Myometrial cell (primary cell): Measurements from ENCODE around the gene ADCYAP1. TPM values are rescaled to one million over a fixed set of nuclear protein-coding genes. Genes with fewer than 3 reads are reported as not detected.

Experiments
- total RNA-seq: library from RNA; depleted of rRNA; stranded (reverse); fragments of >200 nt; gene quantifications from 2 replicates; pipeline ENCODE4 v1.2.3, GENCODE V29; 2015

ADCYAP1 gene
- total RNA-seq, result not detected in 2 replicates

DNA sequence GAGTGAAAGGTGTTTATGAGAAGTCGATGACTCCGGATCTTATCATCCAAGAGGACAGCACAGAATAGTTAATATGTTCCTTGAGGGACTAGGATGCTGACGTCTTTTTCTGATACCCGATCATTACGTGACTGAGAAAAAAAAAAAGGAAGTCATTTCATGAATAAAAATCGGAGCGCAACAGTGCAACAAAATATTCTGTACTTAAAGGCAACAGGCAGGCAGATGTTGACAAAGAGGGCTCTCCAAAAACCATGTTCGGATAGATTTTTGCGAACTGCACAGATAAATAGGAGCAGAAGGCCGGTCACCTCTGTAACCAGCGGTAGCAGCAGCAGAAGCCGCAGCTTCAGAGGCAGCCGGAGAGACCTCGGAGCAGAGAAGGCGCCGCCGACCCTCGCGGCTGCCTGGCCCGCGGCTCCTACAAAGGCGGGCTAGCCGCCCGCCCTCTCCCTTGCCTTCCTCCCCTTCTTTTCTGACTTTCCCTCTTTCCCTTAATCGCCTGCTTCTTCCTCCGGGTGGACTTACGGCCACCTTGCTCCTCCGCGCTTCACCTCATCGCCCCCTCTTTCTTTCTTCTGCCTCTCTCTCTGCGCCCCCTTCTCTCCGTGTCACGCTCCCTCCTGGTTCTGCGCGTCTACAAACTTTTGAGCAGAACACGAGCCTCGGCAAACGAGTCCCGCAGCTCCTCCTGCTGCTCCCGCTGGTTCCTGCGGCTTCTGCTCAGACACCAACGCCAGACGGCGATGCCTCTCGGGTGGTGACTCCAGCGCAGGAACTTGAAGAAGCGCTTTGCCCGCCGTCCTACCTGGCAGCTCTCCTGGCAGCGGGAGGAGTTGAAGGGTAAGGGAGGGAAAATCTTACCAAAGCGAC is at the start of gene ADCYAP1:
TSS of gene ADCYAP1 (plus strand) at position 654 of the 873 bp plus-strand sequence. CDS start 516 bp downstream, outside the sequence.

Other genes with a start within 250 kb of the ADCYAP1 start
- gene TYMS, start 247.2 kb upstream of the ADCYAP1 start, total RNA-seq, result 45.4 and 61.4 TPM in 2 replicates
- gene ENOSF1, start 192.2 kb upstream of the ADCYAP1 start, total RNA-seq, result 16.7 and 21.8 TPM in 2 replicates
- 64.5 and 113 TPM in 2 replicates for gene YES1, start 92.6 kb upstream of the ADCYAP1 start, total RNA-seq